ENCODE measurements around the gene IDH1. TPM values are rescaled to one million over a fixed set of nuclear protein-coding genes. Genes with fewer than 3 reads are reported as not detected.

Gene IDH1
- total RNA-seq (32.8 TPM), polyA plus RNA-seq (51.3 TPM)
- long read RNA-seq, donor 1, partial matches to known transcripts: 0 of 3 reads
- long read RNA-seq, donor 1, other reads (novel, unspliced or antisense): 0 of 3 reads
- long read RNA-seq, donor 2, transcript IDH1-201 (10 exons, 2,382 nt): major isoform, 20 of 25 reads
- long read RNA-seq, donor 2, partial matches to known transcripts: 0 of 25 reads
- long read RNA-seq, donor 2, other reads (novel, unspliced or antisense): 0 of 25 reads
- long read RNA-seq, donor 3, partial matches to known transcripts: 6 of 13 reads
- long read RNA-seq, donor 3, other reads (novel, unspliced or antisense): 0 of 13 reads
- long read RNA-seq, donor 4, transcript IDH1-201 (10 exons, 2,382 nt): major isoform, 7 of 8 reads
- long read RNA-seq, donor 4, partial matches to known transcripts: 0 of 8 reads
- long read RNA-seq, donor 4, other reads (novel, unspliced or antisense): 0 of 8 reads
- long read RNA-seq, donor 5, transcript IDH1-207 (4 exons, 1,614 nt): minor isoform, 5 of 30 reads
- long read RNA-seq, donor 5, transcript IDH1-201 (10 exons, 2,382 nt): major isoform, 20 of 30 reads
- long read RNA-seq, donor 5, partial matches to known transcripts: 0 of 30 reads
- long read RNA-seq, donor 5, other reads (novel, unspliced or antisense): 0 of 30 reads
- long read RNA-seq, donor 6, transcript IDH1-201 (10 exons, 2,382 nt): major isoform, 15 of 17 reads
- long read RNA-seq, donor 6, partial matches to known transcripts: 0 of 17 reads
- long read RNA-seq, donor 6, other reads (novel, unspliced or antisense): 0 of 17 reads
- long read RNA-seq, donor 7, partial matches to known transcripts: 0 of 6 reads
- long read RNA-seq, donor 7, other reads (novel, unspliced or antisense): 0 of 6 reads
- long read RNA-seq, donor 8, partial matches to known transcripts: 0 of 5 reads
- long read RNA-seq, donor 8, other reads (novel, unspliced or antisense): 0 of 5 reads
- long read RNA-seq, donor 9, partial matches to known transcripts: 0 of 6 reads
- long read RNA-seq, donor 9, other reads (novel, unspliced or antisense): 0 of 6 reads
- long read RNA-seq, donor 10, transcript IDH1-201 (10 exons, 2,382 nt): major isoform, 13 of 16 reads
- long read RNA-seq, donor 10, partial matches to known transcripts: 0 of 16 reads
- long read RNA-seq, donor 10, other reads (novel, unspliced or antisense): 0 of 16 reads

DNA sequence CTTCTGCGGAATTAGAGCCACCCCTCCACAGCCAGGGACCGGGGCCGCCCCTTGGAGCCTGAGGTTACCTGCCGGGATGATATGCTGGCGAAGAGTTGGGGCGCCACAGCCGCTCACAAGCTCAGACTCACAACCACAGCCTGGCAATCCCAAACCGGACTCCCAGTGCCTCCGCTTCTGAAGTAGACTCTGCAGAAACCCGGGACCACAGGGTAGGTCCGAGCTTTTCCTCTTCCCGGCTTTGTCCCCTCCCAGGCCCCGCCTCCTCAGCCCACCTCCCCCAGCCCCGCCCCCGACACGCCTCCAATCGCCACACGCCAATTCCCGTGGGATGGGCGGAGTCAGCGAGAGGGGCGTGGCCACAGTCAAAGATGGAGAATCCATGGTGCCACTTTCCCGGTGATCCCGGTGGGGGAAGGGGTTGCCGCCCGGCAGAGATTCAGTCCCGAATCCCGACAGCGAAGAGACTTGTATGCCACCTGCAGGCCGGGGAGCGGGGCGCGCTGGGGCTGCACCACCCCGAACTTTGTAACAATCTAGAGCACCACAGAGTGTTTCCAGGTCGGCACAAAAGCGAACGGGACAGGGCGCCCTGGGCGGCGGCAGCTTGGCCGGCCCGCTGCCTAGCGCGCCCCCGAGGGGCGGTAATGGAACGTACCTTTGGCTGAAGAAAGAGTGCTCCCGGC, at the start of gene IDH1:
Gene IDH1 (minus strand): TSS at position 201 of the 686 bp plus-strand sequence. CDS start 3,520 bp downstream, outside the sequence.
- peak within 1 kb of the TSS; percentile 72 to 74 for H3K27ac ChIP-seq (ENCODE audit: low read depth in 1 of 2, low read length in 1 of 2)
- peak; percentile 73 to 93 (median 83) for DNase-seq (ENCODE audit: low read depth in 6 of 9, low spot score in 9 of 9)
- H3K4me3 ChIP-seq (ENCODE audit: low read length in 2 of 2): peak within 1 kb of the TSS; percentile 86 to 97
- peaks cover 7 to 16% of the 10 kb centered on the region in 2 donors for H3K4me1 ChIP-seq (ENCODE audit: control insufficient read depth in 2 of 2, insufficient read depth in 2 of 2, low read length in 2 of 2)
- H3K27me3 ChIP-seq (ENCODE audit: control insufficient read depth in 2 of 2, insufficient read depth in 1 of 2, low read length in 1 of 2): no peaks in the 10 kb centered on the region
- H3K36me3 ChIP-seq (ENCODE audit: control insufficient read depth in 2 of 2, insufficient read depth in 2 of 2, low read length in 1 of 2): peaks cover 0 to 24% of the 10 kb centered on the region in 2 donors
- under 1% methylated on average over 48 of the region's 48 CpGs for WGBS
- H3K9me3 ChIP-seq (ENCODE audit: control insufficient read depth in 2 of 2, insufficient read depth in 1 of 2, low read length in 1 of 2): no peaks in the 10 kb centered on the region

DNA sequence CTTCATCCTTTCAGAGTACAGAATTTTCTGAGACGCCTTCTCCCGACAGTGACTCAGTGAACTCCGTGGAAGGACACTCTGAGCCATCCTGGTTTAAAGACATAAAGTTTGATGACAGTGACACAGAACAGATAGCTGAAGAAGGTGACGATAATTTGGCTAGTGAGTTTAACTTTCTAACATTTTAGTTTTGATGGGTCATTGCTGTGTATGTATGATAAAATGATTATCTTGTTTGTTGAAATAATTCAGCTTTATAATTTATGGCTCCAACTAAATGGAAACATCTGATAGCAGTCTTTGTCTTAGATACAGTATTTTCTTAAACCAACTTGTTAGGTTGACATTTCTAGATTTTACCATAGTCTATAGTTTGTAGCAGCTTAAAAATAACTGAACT, 49.3 kb upstream of the IDH1 start:
- no peak for DNase-seq (ENCODE audit: low read depth in 6 of 9, low spot score in 9 of 9)
- WGBS: 98% methylated on average over 4 of the region's 4 CpGs
- H3K9me3 ChIP-seq (ENCODE audit: control insufficient read depth in 2 of 2, insufficient read depth in 1 of 2, low read length in 1 of 2): no peaks in the 10 kb centered on the region
- no peak overlapping the region for H3K27ac ChIP-seq (ENCODE audit: low read depth in 1 of 2, low read length in 1 of 2)
- H3K36me3 ChIP-seq (ENCODE audit: control insufficient read depth in 2 of 2, insufficient read depth in 2 of 2, low read length in 1 of 2): peaks cover 15 to 56% of the 10 kb centered on the region in 2 donors
- H3K27me3 ChIP-seq (ENCODE audit: control insufficient read depth in 2 of 2, insufficient read depth in 1 of 2, low read length in 1 of 2): no peaks in the 10 kb centered on the region
- H3K4me1 ChIP-seq (ENCODE audit: control insufficient read depth in 2 of 2, insufficient read depth in 2 of 2, low read length in 2 of 2): no peaks in the 10 kb centered on the region
- H3K4me3 ChIP-seq (ENCODE audit: low read length in 2 of 2): no peak overlapping the region

DNA sequence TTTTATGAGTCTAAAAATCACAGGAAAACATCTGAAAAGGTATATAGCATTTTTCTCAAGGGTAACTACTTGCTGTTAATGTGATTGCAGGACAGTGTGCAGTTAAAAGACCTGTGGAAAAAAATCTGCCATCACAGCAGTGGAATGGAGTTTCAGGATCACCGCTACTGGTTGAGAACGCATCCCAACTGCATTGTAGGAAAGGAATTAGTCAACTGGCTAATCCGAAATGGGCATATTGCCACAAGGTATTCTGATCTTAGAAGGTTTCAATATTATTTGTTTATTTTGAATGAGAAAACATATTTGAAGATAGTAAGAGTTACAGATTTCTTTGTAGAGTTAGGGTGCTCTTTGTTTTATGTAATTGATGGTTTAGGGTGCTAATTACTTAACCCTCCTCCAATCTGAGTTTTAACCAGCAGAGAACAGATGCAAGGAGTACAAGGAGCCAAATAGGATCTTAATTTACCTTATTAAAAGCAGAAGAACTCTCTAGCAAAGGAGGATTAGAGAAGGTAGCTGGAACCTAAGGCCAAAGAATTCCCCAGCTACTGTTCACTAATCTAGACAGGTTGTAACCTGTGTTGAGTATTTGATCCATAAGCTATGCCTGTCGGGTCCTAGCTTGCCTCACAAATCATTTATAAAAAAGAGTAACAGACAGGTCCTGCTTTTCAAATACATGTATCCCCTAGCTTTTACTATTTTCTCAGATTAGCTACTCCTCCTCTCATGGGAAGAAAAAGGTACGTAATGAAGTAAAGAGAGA, 46.2 kb upstream of the IDH1 start:
- DNase-seq (ENCODE audit: low read depth in 6 of 9, low spot score in 9 of 9): peak in 1 of 9 donors; percentile 10
- Histone ChIP-seq H3K4me1 (ENCODE audit: control insufficient read depth in 2 of 2, insufficient read depth in 2 of 2, low read length in 2 of 2) (no peaks in the 10 kb centered on the region), H3K4me3 (ENCODE audit: low read length in 2 of 2) (no peak overlapping the region), H3K9me3 (ENCODE audit: control insufficient read depth in 2 of 2, insufficient read depth in 1 of 2, low read length in 1 of 2) (no peaks in the 10 kb centered on the region), H3K27me3 (ENCODE audit: control insufficient read depth in 2 of 2, insufficient read depth in 1 of 2, low read length in 1 of 2) (no peaks in the 10 kb centered on the region), H3K36me3 (ENCODE audit: control insufficient read depth in 2 of 2, insufficient read depth in 2 of 2, low read length in 1 of 2) (peaks cover 18 to 62% of the 10 kb centered on the region in 2 donors), H3K27ac (ENCODE audit: low read depth in 1 of 2, low read length in 1 of 2) (peak overlapping the region in 1 of 2 donors; percentile 45)
- WGBS: 95% methylated on average over 5 of the region's 5 CpGs

GRCh38 chr2:208297961-208298360, 43.1 kb upstream of the IDH1 start:
- peaks cover 19 to 70% of the 10 kb centered on the region in 2 donors for H3K36me3 ChIP-seq (ENCODE audit: control insufficient read depth in 2 of 2, insufficient read depth in 2 of 2, low read length in 1 of 2)
- H3K4me3 ChIP-seq (ENCODE audit: low read length in 2 of 2): no peak overlapping the region
- WGBS: 73% methylated on average over 1 of the region's 1 CpG

GRCh38 chr2:208296610-208297009, 41.7 kb upstream of the IDH1 start:
- H3K4me3 ChIP-seq (ENCODE audit: low read length in 2 of 2): no peak overlapping the region
- H3K4me1 ChIP-seq (ENCODE audit: control insufficient read depth in 2 of 2, insufficient read depth in 2 of 2, low read length in 2 of 2): no peaks in the 10 kb centered on the region
- no peak overlapping the region for H3K27ac ChIP-seq (ENCODE audit: low read depth in 1 of 2, low read length in 1 of 2)
- WGBS: 97% methylated on average over 2 of the region's 2 CpGs
- H3K9me3 ChIP-seq (ENCODE audit: control insufficient read depth in 2 of 2, insufficient read depth in 1 of 2, low read length in 1 of 2): no peaks in the 10 kb centered on the region
- peaks cover 19 to 67% of the 10 kb centered on the region in 2 donors for H3K36me3 ChIP-seq (ENCODE audit: control insufficient read depth in 2 of 2, insufficient read depth in 2 of 2, low read length in 1 of 2)
- no peaks in the 10 kb centered on the region for H3K27me3 ChIP-seq (ENCODE audit: control insufficient read depth in 2 of 2, insufficient read depth in 1 of 2, low read length in 1 of 2)
- DNase-seq (ENCODE audit: low read depth in 6 of 9, low spot score in 9 of 9): no peak

More at GRCh38 chr2:208297961-208298360, 43.1 kb upstream of the IDH1 start:
- H3K4me1 ChIP-seq (ENCODE audit: control insufficient read depth in 2 of 2, insufficient read depth in 2 of 2, low read length in 2 of 2): no peaks in the 10 kb centered on the region
- H3K27ac ChIP-seq (ENCODE audit: low read depth in 1 of 2, low read length in 1 of 2): no peak overlapping the region
- H3K27me3 ChIP-seq (ENCODE audit: control insufficient read depth in 2 of 2, insufficient read depth in 1 of 2, low read length in 1 of 2): no peaks in the 10 kb centered on the region
- no peak for DNase-seq (ENCODE audit: low read depth in 6 of 9, low spot score in 9 of 9)
- H3K9me3 ChIP-seq (ENCODE audit: control insufficient read depth in 2 of 2, insufficient read depth in 1 of 2, low read length in 1 of 2): no peaks in the 10 kb centered on the region

DNA sequence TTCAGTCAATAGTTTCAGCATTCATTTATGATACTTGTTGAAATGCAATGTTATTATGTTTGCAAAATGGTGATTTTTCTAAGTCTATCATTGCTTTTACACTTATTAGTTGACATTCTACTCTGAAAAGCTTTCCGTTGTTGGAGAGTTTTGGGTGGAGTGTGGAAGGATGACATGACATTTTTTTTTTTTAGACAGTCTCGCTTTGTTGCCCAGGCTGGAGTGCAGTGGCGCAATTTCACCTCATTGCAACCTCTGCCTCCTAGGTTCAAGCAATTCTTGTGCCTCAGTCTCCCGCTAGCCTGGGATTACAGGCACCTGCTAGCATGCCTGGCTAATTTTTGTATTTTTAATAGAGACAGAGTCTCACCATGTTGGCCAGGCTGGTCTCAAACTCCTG, 41.0 kb upstream of the IDH1 start:
- Histone ChIP-seq H3K4me3 (ENCODE audit: low read length in 2 of 2) (no peak overlapping the region), H3K36me3 (ENCODE audit: control insufficient read depth in 2 of 2, insufficient read depth in 2 of 2, low read length in 1 of 2) (peaks cover 14 to 61% of the 10 kb centered on the region in 2 donors), H3K27me3 (ENCODE audit: control insufficient read depth in 2 of 2, insufficient read depth in 1 of 2, low read length in 1 of 2) (no peaks in the 10 kb centered on the region), H3K9me3 (ENCODE audit: control insufficient read depth in 2 of 2, insufficient read depth in 1 of 2, low read length in 1 of 2) (no peaks in the 10 kb centered on the region), H3K27ac (ENCODE audit: low read depth in 1 of 2, low read length in 1 of 2) (no peak overlapping the region), H3K4me1 (ENCODE audit: control insufficient read depth in 2 of 2, insufficient read depth in 2 of 2, low read length in 2 of 2) (no peaks in the 10 kb centered on the region)
- DNase-seq (ENCODE audit: low read depth in 6 of 9, low spot score in 9 of 9): no peak
- WGBS: over 99% methylated on average over 4 of the region's 4 CpGs

- Histone ChIP-seq H3K36me3 (ENCODE audit: control insufficient read depth in 2 of 2, insufficient read depth in 2 of 2, low read length in 1 of 2) (peaks cover 23 to 63% of the 10 kb centered on the region in 2 donors), H3K4me3 (ENCODE audit: low read length in 2 of 2) (no peak overlapping the region), H3K27me3 (ENCODE audit: control insufficient read depth in 2 of 2, insufficient read depth in 1 of 2, low read length in 1 of 2) (no peaks in the 10 kb centered on the region), H3K27ac (ENCODE audit: low read depth in 1 of 2, low read length in 1 of 2) (no peak overlapping the region), H3K4me1 (ENCODE audit: control insufficient read depth in 2 of 2, insufficient read depth in 2 of 2, low read length in 2 of 2) (no peaks in the 10 kb centered on the region), H3K9me3 (ENCODE audit: control insufficient read depth in 2 of 2, insufficient read depth in 1 of 2, low read length in 1 of 2) (no peaks in the 10 kb centered on the region)
- DNase-seq (ENCODE audit: low read depth in 6 of 9, low spot score in 9 of 9): peak in 1 of 9 donors; percentile 7
- WGBS: 85% methylated on average over 4 of the region's 4 CpGs
These were observed 39.7 kb upstream of the IDH1 start for GRCh38 chr2:208294482-208295024.

GRCh38 chr2:208285853-208286252, 31.0 kb upstream of the IDH1 start:
- no peak for DNase-seq (ENCODE audit: low read depth in 6 of 9, low spot score in 9 of 9)
- no peak overlapping the region for H3K4me3 ChIP-seq (ENCODE audit: low read length in 2 of 2)
- no peaks in the 10 kb centered on the region for H3K27me3 ChIP-seq (ENCODE audit: control insufficient read depth in 2 of 2, insufficient read depth in 1 of 2, low read length in 1 of 2)
- WGBS: 70% methylated on average over 4 of the region's 4 CpGs
- H3K36me3 ChIP-seq (ENCODE audit: control insufficient read depth in 2 of 2, insufficient read depth in 2 of 2, low read length in 1 of 2): peaks cover 44 to 91% of the 10 kb centered on the region in 2 donors
- no peaks in the 10 kb centered on the region for H3K4me1 ChIP-seq (ENCODE audit: control insufficient read depth in 2 of 2, insufficient read depth in 2 of 2, low read length in 2 of 2)
- no peaks in the 10 kb centered on the region for H3K9me3 ChIP-seq (ENCODE audit: control insufficient read depth in 2 of 2, insufficient read depth in 1 of 2, low read length in 1 of 2)
- no peak overlapping the region for H3K27ac ChIP-seq (ENCODE audit: low read depth in 1 of 2, low read length in 1 of 2)

All from thymus (tissue), 14 donors.